HG03571 (cell line): ENCODE measurements around the gene DRC7.

ENCODE experiments used
- ATAC-seq: cut with Tn5 transposase; IDR thresholded peaks from one replicate; pipeline ENCODE4 v1.9.1; 2021; ENCODE audit not compliant: unreplicated experiment

Gene DRC7, protein sequence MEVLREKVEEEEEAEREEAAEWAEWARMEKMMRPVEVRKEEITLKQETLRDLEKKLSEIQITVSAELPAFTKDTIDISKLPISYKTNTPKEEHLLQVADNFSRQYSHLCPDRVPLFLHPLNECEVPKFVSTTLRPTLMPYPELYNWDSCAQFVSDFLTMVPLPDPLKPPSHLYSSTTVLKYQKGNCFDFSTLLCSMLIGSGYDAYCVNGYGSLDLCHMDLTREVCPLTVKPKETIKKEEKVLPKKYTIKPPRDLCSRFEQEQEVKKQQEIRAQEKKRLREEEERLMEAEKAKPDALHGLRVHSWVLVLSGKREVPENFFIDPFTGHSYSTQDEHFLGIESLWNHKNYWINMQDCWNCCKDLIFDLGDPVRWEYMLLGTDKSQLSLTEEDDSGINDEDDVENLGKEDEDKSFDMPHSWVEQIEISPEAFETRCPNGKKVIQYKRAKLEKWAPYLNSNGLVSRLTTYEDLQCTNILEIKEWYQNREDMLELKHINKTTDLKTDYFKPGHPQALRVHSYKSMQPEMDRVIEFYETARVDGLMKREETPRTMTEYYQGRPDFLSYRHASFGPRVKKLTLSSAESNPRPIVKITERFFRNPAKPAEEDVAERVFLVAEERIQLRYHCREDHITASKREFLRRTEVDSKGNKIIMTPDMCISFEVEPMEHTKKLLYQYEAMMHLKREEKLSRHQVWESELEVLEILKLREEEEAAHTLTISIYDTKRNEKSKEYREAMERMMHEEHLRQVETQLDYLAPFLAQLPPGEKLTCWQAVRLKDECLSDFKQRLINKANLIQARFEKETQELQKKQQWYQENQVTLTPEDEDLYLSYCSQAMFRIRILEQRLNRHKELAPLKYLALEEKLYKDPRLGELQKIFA

DNA sequence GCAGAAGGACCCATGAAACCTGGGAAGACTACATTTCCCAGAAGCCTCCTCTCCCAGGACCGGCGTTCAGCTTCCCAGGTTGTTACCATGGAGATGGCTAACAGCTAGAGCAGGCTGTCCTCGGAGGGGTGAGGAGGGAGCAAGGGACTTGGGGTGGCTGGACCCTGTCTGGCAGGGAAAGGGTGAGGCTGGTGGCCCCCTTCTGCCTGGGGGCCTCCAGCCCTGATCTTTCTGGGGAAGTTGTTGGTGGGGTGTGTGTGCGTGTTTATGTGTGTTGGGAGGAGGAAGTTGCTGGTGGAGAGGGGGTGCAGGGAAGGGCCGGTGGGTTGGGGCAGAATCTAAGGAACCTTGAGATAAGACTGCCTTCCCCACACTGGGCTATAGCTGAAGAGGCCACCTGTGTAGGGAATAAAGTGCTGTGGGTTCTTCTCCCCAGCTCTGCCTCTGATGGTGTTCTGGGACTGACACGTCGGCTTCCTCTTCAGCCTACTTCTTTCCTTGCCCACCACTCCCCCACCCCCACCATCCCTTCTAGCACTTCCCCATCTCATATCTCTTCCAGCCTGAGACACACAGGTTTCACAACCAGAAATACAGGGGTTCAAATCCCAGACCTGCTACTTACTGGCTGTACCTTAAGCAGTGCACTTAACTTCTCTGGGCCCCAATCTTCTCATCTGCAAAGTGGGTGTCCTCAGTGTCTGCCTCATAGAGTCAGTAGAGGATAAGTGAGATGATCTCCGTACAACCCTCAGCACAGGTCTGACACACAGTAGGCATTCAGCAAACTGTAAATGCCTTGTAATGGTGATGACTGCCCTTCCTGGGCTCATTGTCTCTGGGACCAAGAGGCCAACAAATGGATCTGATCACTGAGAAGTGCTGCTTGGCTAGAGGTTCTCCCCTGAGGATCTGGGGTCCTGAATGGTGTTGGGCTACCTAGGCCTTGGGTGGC lies at the start of gene DRC7:
DRC7 (plus strand) TSS at position 82 of the 955 bp plus-strand sequence. CDS start 3,144 bp downstream, outside the sequence.
- ATAC-seq: no peak

DNA sequence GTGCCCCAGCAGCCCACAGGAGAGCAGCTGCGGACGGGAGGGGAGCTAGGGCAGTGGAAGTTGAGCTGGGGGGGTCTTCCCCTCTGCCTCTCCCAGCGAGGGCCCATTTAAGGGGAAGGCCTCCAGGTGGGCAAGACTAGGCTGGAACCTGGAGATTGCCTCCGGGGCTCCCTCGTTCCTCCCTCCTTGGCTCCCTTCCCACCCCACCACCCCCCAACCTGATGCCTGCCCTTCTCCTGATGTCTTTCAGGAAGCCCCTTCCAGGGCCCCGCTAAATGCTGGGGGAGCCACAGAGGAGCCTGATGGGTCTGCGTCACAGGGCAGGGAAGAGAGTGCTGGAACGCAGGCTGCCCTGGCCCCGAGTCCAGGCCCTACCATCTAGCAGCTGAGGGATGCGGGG lies 49.4 kb upstream of the DRC7 start:
- ATAC-seq: no peak

DNA sequence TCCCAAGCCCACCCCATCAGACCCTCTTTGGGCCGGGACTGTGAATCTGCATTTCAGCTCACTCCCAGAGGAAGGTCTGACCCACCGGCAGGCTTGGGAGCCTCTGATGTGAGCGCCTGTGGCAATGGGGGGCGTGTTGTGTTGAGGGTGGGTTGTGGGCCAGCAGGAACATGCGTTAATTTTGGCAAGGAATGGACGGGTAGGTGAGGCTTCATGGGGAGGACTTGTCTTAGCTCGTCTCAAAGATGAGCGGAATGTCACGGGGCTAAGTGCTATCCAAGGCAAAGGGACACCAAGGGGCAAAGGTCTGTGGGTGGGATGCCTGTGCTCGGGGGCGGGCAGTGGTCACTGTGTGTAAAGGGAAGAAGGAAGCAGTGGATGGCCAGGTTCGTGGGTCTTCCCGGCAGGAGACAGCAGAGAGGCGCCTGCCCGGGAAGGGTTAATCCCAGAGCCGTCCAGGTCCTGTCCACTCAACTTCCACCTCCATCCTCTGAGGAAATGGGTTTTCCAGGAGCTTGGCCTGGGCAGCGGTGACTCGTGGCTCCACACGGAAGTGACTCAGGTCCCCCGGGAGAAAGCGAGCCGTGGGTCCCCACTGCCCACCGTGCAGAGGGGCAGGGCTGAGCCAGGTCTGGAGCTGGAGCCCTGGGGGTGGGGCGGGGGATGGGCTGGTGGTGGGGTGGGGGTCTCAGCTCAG lies 48.8 kb upstream of the DRC7 start:
- ATAC-seq: no peak

DNA sequence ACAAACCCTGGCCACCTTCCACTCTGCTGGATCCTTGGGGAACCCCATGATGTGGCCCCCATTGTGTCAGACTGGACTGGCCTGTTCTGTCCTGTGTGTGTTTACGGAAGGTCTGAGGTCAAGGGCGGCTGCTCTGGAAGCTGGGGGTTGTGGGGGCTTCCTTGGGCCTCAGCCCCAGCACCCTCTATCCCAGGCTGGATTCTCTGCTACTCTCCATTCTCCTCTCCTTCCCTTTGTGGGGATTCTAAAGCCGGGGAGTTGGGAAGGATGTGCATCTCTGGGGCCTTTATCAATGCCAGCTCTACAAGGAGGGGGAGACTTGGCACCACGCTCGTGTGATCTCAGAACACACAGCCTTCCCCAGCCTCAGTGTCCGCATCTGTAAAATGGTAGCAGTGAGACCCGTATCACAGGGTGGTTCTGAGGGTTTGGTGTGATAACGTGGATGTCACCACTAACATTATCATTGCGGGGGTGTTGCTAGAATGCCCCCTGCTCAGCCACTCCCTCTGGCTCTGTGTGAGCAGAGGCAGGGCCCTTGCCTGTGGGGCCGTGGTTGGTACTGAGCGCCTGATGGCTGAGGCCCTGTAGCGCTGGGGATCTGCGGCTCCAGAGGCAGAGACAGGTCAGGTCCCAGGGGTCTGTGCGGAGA lies 48.1 kb upstream of the DRC7 start:
- no peak for ATAC-seq

DNA sequence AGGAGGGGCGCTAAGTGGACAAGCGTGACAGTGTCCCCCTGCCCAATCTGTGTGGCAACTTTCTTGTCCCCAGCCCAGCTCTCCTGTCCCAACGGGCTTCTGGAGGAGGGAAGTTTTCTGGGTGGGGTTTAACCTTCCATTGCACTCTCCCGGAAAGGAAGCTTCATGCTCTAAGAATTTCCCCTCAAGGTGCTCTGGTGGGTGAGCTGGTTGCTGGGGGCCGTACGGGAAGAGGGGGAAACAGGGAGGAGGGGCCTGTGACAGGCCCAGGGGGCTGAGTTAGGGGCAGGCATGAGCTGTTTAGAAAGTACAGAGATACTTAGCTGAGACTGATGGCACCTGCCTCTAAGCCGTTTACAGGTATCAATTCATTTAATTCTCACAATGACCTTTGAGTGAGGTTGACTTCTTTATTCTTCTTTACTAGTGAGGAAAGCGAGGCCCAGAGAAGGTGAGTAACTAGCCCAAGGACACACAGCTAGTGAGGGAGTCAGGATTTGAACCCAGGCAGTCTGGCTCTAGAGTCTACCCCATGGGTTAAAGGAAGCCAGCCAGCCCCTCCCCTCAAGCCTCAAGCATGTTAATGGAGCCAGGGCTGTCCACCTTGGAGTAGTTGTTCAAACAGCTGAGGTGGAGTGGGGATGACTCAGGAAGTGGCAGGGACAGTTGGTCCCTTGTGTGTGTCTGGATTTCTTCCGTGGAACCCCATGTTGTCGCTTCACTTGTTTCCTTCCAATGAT lies 47.3 kb upstream of the DRC7 start:
- ATAC-seq: no peak

DNA sequence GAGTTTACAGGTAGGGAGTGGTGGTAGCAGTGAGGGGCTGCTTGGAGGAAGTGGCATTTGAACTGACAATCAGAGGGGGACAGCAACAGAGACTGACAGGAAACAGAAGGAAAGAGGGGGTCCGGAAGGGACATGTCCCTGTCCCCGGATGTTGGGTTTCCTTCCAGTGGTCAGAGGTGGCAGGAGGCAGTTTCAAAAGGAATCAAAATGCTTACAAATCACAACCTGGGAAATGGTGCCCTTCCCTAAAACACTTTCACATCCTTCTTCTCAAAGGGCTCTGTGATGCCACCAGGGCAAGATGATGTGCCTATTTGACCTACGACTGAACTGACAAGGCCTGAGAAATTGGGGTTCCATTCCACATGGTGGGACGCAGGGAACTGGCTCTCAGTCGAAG lies 46.5 kb upstream of the DRC7 start:
- ATAC-seq: no peak

DNA sequence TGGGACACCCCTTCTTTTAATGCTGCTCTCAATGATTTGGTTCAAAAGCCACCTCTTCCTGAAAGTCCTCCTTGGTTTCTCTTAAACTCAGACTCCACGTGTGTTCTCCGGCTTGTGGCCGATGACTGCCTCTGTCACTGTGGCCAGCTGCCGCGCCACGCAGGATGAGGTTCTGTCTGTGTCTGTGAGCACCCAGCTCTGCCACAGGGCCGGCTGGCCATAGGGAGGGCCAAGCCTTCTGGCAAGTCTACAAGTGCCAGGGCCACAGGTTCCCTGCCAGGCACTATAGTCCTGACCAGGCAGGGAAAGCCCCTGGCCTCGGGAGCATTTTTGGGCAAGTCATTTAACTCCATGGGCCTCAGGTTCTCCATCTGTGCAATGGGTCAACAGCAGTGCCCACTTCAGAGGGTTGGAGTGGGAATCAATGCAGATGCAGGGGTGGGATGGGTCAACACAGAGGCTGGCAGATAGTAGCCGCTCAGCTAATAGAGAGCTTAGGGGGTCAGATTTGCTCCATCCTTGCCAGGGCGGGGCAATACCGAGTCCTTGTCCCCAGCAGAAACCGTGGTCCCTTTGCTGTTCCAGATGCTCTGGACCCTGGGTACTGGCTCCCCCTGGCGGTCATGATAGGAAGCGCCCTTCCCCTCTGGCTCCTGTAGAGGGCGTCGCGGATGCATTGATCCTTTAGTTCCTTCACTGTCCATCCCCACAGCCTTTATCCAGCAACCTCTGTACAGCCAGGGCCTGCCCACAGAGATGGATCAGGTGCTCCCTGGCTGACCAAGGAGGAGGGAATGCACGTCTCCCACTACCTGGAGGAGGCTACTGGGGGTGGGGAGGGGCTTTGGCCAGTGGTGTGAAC lies 45.8 kb upstream of the DRC7 start:
- peak; percentile 53 for ATAC-seq

DNA sequence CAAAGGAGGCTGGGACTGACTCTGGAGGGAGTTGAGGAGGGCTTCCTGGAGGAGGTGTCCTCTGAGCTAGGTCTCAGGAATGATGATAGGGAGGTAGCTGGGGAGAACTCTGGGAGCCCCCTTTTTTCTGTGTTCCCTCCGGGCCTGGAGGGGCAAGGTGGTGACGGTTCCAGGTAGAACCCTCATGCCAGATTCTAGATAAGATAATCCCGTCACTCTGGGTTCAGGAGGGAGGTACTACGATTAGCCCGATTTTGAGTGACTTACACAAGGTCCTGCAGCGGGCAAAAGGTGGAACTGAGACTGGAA lies 45.2 kb upstream of the DRC7 start:
- ATAC-seq: no peak

DNA sequence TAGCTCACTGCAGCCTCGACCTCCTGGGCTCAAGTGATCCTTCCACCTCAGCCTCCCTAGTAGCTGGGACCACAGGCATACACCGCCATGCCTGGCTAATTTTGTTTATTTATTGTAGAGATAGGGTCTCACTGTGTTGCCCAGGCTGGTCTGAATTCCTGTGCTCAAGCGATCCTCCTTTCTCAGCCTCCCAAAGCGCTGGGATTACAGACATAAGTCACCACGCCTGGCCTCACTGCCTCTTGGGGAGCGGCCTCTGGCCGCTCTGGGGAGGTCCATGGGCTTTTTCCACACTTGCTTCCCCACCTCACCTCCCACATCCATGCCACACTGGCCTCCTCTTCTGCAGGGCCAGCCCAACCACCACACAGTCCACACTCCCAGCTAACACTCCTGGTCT lies 44.8 kb upstream of the DRC7 start:
- ATAC-seq: no peak

DNA sequence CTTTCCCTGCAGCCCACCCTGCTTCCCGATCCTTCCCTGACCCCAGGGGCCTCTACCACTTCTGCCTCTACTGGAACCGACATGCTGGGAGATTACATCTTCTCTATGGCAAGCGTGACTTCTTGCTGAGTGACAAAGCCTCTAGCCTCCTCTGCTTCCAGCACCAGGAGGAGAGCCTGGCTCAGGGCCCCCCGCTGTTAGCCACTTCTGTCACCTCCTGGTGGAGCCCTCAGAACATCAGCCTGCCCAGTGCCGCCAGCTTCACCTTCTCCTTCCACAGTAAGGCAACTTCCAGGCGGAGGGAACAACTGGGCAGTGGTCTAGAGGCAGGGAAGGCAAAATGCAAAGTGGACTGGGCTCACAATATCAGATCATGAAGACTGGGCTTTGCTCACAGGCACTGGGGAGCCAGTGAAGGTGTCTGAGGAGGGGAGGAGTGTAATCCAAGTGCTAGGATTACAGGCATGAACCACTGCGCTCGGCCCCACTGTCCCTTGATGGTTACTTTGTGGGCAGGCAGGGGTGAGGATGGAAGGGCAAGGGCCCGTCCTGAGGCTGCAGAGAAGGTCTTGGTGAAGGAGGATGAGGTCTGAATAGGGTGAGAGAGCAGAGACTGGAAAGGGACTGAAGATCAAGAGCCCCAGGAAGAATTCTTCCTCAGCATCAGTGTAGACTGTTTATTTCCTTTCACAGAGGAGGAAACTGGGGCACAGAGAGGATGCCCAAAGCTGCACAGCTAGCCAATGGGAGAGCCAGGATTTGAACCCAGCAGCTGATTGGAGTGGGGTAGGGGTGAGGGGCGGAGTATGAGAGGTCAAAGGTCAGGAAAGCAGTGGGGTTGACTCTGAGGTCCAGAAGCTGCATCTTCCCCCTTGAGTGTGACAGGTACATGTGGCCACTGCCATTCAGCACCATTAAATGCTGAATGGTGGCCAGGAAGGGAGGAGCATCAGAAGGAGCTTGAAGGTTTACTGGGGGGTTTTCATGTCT lies 43.0 kb upstream of the DRC7 start:
- no peak for ATAC-seq

DNA sequence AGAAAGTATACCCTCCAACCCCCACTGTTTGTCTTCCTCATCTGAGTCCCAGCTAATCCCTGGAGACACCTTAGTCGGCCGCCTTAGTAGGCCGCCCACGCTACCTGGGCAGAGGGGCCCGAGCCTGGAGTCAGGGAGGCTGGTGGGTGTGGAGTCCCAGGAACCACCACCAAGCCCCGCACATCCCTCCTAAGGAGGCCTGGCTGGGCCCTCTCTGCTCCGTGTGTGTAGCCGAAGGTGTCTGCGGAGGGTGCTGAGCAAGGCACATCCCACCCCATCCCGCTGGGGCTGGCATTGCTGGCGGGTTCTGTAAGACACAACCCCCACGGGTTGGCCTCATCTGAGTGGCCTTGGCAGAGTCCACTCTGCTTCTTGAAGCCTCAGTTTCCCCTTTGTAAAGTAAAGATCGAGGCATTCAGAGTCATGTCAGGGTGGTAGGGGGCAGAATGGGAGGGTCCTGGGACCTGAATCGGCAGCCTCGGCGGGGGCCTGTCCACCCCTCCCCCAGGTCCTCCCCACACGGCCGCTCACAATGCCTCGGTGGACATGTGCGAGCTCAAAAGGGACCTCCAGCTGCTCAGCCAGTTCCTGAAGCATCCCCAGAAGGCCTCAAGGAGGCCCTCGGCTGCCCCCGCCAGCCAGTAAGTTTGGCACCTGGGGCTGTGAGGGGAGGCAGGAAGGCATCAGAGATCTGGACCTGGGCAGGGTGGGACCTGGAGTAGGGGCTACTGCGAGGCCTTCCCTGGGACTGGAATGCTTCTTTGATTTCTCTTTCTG lies 41.7 kb upstream of the DRC7 start:
- ATAC-seq: no peak

DNA sequence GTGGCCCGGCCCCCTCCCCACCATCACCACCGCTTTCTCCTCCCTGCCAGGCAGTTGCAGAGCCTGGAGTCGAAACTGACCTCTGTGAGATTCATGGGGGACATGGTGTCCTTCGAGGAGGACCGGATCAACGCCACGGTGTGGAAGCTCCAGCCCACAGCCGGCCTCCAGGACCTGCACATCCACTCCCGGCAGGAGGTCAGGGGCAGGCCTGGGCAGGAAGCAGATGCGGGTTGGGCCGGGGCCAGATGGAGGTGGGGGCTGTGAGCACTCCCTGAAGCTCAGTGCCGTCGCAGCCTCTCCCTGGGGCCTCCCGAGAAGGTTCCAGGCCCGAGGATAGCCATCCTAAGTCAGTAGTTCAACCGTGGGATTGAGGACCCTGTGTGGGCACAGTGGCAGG lies 40.7 kb upstream of the DRC7 start:
- ATAC-seq: no peak

DNA sequence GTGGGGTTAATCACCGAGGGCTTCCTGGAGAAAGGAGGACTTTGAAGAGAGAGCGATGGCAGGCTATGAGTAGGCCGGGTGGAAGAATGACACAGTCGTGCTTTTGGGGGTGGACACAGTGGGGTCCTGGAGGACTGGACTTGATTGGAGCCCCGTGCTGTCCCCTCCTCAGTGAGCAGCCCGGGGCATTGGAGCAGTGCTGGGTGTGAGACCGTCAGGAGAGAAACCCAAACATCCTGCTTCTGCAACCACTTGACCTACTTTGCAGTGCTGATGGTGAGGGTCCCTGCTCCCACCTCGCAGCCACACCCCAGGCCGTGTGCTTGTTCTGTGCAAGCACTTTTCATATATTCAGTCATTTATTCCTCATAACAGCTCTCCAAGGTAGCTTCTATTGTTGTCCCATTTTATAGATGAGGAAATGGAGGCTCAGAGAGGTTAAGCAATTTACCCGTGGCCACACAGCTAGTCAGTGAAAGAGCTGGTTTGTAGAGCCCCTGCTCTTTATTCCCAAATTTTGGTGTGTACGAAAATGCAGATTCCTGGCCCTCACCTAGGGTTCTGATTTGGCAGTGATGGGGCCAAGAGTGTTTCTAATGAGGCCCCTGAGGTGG lies 38.2 kb upstream of the DRC7 start:
- ATAC-seq: no peak

DNA sequence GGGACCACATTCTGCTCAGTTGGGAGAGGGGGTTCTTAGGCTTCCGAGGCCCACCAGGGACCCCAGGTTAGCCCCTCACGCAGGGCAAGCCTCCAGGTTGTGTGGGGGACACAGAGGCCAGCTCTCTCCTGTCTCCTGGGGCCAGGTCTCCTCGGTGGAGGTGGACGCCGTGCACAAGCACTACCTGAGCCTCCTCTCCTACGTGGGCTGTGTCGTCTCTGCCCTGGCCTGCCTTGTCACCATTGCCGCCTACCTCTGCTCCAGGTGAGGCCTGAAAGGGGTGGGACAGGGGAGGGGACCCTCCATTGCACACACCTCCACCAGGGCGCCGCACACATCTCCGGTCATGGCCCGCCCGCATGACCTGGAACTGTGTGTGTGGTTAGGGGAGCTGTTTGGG lies 37.4 kb upstream of the DRC7 start:
- ATAC-seq: no peak

DNA sequence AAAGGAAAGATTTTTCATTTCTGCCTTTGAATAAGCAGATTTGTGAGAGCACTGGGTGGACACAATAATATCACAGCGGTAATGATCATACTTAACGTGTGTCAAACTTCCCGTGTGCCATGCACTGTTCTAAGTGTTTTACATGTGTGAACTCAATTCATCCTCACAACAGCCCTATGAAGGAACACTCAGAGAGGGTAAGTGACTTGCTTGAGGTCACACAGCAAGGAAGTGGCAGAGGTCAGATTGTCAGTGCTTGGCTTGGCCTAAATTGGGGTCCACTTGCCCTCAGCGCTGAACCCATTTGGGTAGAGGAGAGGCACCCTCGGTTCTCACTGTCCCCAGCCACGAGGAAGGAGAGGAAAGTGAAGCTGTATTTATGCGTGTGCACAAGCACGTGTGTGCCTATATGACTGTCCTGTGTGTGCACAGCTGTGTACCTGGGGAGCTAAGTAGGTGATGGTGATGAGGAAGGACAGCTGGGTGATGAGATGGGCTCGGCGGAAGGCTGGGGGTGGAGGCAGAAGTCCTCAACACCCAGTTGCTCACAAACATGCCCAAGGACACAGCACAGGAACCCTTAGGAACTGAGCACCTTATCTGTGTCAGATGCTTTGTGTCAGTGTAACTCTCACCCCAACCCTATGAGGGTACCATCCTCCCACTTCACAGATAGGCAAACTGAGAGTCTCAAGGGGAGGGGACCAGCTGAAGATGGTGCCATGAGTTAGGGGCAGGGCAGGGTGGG lies 36.3 kb upstream of the DRC7 start:
- no peak for ATAC-seq
